GM04504 (cell line): Measurements from ENCODE around the gene TTC34.
"Not testable (repeated sequence)": the region's sequence is repeated elsewhere in the genome, so short reads cannot be mapped to it uniquely, and the experiment has no call there.

Source experiments
- DNase-seq: peaks from one replicate; pipeline ENCODE4 v3.0.0-alpha.2; 2012; ENCODE audit warnings: low read depth

Gene TTC34

DNA sequence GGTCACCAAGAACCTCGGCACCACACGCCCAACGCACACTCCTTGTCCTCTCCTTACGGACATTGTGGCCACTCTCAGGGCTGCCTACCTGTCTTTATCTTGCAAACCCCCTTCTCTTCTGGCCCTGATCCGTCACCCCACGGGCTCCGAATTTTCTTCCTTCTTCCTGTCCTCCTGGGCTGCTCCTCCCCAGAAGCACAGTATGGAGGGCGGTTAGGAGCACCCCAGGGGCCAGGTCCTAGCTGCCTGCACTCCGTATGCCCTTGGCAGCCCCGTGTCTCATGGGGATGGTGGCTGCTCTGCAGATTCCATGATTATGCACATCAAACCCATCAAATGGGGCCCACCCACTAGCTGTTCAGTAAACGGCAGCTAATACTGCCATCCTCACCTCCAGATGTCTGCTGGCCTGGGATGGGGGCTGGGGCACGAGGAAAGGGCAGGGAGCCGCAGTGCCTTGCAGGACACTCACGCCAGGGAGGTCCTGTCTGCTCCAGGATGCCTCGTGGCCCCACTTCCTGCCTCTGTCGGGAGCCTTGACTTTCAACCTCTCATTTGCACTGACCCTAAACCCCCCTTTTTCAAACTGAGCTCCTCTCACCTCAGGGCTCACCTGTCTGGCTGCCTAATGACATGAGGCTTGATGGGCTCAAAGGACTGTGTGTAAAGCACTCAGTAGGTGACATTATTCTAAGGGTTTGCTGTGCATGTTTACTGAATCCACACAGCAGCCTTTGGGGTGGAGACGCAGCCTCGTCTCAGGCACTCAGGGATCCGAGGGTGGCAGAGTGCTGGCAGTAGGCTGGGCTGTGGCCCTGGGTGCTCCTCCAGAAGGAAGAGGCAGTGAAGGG is 4.4 kb downstream of the TTC34 start:
- no peak for DNase-seq

DNA sequence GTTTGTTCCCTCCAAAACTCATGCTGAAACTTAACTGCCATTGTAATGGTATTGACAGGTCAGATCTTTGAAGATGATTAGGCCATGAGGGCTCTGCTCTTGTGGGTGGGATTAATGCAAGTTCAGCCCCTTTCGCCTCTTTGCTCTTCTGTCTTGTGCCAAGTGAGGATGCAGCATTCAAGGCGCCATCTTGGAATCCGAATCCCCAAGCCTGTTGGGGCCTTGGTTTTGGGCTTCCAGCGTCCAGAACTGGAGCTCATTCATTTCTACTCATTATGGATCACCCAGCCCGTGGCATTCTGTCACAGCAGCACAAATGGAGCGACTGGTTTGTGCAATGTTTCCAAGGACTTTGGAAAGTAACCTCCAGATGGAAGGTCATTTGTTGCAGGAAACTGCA is 5.6 kb downstream of the TTC34 start:
- no peak for DNase-seq

DNA sequence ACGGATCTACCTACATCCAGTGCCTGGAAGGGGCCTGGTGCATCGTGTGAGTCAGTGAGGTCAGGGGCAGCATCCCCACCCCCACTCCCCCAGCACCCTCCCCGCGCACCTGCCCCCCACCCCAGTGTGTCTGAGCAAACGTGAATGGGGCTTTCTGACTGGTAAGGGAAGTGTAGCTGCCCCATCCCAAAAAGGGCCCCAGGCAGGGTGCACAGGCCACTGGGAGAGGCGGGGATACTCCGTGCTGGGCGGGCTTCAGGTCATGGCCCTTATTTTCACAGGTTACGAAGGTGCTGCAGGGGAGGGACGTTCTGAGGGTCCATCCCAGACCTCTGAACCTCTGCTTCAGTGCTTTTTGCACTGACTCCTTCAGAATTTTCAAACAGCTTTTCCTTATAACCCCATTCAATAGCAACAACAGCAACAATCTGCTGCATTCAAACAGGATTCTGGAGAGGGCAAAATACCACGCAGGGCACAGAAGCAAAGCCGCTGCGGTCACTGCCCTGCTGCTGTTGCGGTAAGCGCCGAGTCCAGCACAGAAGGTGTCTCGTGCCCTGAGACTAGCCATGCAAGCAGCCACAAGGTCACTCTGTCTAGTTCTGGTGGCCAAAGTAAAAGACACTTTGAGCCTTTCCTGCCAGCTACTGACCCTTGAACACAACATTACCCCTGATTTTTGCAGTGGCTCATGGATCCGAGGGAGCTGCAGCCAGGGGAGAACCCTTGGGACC is 10.3 kb downstream of the TTC34 start:
- no peak for DNase-seq

DNA sequence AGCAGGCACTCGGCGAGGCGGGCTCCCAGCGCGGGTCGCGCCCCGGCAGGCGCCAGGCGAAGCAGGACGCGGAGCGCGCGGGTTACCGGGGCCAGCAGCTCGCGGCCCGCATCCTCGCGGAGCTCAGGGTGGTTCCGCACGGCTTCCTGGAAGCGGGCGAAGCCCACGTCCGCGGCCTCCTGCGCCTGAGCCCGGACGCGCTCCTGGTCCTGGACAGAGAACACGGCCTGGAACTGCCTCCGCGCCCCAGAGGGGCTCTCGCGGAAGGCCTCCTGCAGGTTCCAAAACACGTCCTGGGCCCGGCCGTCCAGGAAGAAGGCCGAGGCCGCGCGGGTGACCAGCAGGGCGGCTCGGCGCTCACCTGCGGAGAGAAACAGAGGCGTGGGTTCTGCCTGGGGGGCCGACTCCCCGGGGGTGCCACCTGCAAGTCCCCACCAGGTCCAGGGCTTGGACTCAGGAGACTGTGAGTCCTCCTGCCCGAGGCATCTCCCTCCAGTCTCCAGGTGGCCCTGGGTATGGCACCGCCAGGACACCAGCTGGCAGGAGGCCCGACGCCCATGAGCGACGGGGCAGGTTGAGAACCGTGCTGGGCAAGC is 11.4 kb downstream of the TTC34 start:
- no peak for DNase-seq

DNA sequence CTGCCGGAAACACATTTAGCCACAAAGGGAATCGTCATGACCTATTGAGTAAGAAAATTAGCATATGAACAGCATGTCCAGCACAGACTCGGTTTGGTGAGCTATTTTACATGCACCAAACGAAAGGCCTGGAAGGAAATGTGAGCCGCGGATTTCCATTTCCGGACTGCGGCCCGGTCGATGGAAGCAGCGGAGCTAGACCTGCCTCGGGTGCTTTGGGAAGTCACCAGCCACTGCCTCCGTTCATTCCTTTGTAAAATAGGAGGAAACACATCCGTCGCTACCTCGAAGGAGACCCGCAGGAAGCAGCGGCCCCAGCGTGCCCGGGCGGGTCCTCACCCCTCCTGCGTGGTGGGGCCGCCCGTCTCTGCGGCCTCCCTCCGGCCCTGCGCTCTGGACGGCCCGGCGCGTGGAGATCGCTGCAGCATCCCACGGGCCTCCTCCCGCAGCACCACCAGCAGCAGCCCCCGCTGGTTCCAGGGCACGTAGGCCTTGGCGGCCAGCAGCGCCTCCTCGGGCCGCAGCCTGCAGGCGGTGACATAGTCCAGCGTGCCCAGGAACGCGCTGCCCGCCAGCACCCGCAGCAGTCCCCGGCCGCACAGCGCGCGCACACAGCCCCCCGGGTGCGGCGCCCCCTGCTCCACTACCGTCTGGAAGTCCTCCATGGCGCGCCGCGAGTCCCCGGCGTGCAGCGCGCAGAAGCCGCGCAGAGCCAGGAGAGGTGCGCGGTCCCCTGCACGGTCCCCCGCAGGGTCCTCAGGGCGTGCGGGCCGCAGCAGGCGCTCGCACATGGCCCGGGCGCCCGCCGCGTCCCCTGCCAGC is 12.1 kb downstream of the TTC34 start:
- no peak for DNase-seq

DNA sequence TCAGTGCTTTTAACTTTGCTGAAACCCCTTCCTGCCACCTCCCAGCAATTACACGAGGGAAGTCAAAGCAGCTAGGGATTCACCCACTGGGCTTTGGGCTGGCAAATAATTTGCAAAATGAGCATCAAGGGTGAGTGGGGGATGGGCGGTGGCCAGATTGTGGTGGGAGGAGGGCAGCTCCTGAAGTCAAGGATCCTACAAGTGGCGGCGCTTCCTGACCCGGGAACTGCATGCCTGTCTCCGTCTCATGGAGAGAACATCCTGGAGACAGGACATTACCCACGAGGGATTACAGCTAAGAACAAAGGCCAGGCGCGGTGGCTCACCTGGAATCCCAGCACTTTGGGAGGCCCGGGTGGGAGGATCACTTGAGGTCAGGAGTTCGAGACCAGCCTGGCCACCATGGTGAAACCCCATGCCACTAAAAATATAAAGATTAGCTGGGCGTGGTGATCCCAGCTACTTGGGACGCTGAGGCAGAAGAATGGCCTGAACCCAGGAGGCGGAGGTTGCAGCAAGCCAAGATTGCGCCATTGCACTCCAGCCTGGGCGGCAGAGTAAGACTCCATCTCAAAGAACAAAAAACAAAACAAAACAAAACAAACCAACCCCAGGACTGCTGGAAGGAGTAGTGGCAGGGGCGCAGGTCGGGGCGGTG is 12.9 kb downstream of the TTC34 start:
- no peak for DNase-seq

DNA sequence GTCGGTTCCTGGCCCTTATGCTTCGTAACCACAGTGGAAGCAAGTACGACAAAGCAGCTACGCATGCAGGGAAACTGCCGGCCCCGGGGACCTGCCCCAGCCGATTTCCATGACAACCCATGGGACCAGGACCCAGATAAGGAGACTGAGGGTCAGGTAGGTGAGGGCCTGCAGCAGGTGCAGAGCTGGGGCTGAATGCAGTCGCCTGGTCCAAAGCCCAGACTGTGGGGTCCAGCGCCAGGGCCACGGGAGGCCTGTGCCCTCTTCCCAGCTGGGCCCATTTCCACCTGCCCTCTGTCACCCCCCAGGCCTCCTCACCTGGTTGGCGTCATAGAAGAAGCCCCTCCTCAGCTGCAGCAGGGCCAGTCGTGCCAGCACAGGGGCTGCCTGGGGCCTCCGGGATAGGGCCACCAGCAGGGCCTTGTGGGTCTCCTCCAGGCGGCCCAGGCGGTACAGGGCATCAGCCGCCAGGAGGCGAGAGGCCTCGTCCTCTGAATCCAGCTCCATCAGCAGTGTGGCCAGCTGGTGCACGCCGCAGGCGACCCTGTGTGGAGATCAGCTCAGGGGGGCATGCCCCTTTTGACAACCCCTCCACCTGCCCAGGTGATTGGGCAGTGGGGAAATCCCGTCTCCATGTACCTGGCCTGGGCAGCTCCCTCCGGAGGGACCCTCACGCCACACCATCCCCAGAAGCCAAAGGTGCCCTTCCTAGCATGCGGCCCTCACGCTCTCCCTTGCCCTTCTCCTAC is 14.2 kb downstream of the TTC34 start:
- no peak for DNase-seq

DNA sequence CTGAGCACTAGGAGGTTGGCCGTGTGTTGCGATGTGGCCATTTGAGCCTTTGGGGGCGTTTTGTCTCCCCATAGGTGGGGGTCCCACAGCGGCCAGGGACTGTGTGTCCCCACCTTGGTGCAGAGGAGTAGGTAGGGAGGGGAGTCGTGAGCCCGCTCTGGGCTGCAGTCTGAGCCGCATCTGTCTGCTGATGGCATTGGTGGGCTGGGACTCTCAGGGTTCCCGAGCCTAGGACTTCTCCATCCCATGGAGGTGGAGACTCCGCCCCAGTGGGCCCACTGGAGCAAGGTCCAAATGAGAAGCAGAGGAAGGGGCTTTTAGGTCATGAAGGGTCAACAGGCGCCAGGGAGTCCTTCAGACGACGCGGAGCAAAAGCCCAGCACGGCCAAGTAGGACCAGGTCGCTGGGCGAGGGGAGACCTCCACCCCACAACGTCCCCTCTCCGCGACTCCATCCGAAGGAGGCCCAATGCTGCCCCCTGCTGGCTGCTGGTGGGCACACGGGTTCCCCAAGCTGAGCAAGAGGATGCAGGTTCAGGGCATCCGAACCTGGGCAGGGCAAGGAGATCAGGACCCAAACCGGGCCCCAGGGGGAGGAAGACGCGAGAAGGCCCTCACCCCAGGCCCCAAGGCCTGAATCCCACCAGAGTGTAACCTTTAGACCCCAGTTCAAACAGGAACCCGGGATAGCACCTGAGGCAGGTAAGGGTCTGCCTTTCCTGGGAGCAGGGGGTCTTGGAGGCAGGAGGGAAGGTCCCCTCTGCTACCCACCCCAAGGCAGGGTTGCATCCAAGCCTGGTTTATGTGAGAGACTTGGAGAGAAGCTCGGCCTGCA is 14.9 kb downstream of the TTC34 start:
- DNase-seq, result no peak

DNA sequence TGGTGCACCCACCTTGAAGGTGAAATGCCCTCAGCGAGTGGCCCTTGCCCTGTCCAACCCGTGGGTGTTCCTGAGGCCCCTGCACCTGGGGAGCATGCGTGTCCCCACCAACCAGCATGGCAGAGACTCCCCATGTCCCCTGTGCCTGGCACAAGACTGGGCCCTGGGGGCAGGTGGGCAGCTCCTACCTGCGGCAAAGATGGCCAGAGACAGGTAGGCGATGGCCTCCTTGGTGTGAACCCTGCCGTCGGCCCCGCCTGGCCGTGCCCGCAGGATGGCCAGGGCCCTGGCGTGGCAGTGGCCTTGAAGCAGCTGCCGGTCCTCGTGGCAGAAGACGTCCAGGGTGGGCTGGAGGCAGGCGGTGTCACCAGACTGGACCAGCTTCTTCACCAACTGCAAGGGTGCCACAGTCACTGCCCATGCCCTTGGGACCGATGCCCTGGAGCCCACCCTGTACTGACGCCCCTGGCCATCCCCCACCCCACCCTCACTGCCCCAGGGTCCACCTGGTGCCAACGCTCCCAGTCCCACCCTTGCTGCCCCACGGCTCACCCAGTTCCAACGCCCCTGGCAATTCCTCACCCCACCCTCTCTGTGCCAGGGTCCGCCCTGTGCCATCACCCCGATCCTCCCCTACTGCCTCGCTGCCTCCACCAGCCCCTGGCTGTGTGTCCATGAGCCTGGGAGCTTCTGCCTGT is 15.7 kb downstream of the TTC34 start:
- DNase-seq, result no peak

DNA sequence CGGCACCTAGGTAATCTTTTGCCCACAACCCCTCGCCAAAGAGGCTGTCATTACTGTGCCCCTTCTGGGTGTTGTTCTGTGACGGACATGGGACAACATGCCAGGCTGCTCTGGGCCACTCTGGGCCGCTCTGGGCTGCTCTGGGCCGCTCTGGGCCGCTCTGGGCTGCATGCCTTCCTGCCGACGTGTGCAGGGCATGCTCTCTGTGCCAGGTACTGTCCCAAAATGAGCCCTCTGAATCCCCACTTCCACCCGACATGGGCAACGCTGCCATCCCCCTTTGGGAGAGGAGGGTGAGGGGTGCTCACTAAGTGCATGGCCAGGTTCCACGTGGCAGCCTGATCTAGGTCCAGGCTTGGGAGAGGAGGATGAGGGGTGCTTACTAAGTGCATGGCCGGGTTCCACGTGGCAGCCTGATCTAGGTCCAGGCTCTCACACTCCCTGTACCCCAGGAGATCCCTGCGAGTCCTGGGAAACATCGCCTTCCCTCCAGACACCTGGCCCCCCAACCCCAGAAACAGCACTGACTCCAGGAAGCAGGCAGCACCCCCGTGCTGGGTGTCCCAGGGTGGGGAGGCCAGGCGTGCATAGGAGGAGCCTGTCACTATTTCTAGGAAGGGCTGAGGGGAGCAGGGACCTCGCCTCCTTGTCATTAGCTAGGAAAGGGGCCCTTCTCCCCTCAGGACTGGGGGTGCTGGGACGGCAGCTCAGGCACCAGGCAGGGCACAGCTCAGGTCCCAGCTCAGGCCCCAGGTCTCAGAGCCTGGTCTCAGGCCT is 16.5 kb downstream of the TTC34 start:
- DNase-seq, result no peak

DNA sequence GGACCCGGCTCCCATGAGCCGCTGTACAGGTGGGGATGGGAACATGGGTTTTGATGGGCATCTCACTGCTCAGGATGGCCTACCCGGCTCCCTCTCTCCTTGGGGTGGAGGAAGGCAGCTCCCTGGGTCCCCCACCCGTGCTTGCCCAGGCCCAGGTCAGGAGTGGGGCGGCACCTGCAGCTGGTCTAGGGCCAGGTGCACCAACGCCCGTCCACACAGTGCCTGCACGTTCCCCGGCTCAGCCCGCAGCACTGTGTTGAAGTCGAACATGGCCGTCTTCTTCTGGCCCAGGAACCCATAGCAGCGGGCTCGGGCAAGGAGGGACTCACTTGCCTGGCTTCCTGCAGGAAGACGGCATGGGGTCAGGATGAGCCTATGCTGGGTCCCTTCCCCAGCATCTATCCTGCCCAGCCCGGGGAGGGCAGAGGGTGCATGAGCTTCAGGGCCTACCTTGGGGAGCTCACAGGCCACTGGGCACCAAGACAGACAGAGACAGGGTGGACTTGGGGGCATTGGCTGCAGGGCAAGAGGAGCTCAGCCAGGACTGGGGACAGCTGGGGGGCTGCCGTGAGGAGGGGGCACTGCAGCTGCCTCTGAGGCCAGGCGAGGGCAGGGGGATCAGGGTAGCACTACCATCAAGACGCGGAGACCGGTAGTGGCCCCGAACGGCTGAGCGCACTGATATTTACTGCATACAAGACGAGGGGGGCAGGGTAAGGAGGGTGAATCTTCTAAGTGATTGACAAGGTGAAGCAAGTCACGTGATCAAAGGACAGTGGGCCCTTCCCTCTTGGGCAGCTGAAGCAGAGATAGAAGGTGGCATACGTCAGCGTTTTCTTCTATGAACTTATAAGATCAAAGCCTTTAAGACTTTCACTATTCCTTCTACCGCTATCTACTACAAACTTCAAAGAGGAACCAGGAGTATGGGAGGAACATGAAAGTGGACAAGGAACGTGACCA is 17.8 kb downstream of the TTC34 start:
- DNase-seq, result no peak

DNA sequence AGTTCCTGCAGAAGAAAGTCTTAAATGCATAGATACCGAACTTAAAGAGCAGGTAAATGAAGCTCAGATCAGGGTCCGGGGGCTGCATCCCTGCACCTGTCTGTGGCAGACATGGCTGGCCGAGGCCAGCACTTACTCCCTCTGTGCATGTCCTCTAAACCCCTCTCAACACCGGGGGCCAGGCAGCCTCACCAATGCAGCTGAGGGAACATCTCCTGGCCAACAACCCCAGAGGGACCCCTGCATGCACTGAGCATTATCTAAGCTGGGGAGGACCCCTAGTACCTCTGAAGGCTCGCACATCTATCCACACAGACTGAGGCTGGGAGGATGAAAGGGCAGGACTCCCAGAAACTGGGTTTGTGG is 18.4 kb downstream of the TTC34 start:
- no peak for DNase-seq

DNA sequence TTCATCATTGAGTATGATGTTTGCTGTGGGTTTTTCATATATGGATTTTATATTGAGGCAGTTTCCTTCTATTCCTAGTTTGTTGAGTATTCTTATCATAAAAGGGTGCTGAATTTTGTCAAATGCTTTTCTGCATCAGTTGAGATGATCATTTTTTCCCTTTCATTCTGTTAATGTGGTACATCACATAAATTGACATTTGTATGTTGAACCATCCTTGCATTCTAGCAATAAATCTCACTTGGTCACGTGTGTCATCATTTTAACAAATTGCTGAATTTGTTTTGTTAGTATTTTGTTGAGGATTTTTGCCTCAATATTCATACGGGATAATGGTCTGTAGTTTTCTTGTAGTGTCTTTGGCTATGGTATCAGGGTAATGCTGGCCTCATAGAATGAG is 19.9 kb downstream of the TTC34 start:
- no peak for DNase-seq

DNA sequence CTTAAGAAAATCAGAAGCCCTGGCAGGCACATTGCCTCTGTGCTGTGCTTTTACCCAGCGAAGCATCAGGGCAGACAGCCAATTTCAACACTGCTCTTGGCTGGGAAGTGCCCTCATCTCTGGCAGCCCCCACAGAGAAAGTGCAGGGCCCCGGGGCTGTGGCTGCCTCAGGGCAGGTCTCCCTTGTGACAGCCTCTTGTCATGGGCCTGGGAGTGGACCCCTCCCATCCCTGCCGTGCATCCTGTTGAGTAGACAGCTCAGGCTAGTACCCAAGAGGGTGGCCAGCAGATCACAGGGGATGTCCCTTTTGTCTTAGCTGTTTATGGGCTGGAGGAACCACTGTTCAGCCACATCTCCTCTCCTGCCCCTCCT is 23.3 kb downstream of the TTC34 start:
- DNase-seq, result no peak

DNA sequence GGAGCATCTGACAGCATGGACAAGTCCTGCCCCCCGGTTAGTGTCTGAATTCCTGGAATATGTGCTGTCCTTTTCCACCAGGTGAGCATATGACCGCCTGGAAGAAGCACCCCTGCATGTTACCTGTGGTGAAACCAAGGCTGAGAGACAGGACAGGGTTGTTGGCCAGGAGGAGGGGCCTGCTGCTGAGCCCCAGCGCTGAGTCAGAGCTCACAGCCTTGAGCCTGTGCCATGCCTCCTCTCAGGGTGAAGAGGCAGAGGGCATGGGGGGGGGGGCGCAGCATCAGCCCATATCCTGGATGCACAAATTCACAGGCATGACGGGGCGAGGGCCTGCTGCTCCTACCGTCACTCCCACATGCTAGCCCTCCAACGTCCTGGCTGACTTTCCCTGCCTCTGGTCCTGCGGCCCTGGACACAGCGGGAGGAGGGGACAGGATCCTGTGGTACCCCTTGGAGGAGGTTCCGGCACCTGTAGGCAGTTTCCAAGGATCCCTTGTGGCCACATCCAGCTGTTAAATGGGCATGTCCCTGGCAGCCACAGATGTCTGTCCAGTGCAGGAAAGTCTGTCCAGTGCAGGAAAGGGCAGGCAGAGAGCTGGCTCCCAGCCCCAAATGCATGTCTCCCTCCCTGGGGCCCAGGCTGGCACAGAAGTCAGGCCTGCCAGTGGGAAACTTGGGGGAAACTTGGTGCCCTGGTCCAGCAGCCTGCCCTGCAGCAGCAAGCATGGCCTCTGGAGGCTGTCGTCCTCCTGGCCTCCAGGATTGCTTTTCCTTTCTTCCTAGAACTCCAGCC is 23.9 kb downstream of the TTC34 start:
- DNase-seq, result no peak

DNA sequence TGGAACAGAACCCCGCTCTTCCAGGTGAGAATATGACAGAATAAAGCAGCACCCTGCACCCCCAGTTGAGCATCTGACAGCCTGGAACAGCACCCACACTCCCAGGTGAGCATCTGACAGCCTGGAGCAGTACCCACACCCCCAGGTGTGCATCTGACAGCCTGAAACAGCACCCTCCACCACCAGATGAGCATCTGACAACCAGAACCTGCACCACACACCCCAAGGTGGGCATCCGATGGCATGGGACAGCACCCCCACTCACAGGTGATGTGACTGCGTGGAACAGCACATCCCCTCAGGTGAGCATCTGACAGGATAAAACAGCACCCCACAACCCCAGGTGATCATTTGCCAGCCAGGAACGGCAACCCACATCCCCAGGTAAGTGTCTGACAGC is 26.2 kb downstream of the TTC34 start:
- not testable (repeated sequence) for DNase-seq

DNA sequence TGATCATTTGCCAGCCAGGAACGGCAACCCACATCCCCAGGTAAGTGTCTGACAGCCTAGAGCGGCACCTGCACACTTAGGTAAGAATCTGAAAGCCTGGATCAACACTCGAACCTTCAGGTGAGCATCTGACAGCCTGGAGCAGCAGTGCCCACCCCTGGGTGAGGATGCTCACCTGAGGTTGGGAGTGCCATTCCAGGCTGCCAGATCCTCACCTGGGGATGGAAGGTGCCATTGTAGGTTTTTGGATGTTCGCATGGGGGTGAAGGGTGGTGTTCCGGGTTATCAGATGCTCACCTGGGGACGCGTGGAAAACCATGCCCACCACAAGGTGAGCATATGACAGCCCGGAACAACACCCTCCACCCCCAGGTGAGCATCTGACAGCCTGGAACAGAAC is 33.4 kb downstream of the TTC34 start:
- DNase-seq, result not testable (repeated sequence)
